ENCODE results near the gene ITPR3. TPM values are rescaled to one million over a fixed set of nuclear protein-coding genes. Genes with fewer than 3 reads are reported as not detected.

ITPR3 gene
- total RNA-seq, 1 donor, result 15.1 TPM

- no peak overlapping the region for H3K4me3 ChIP-seq (ENCODE audit: low read depth, low read length)
- no peak for DNase-seq (ENCODE audit: low read depth)
- no peak for TF ChIP-seq CTCF (IDR thresholded peaks at IDR 0.05; ENCODE audit: insufficient read depth, low read depth, low read length)
Measured at GRCh38 chr6:33707771-33708170, 86.6 kb downstream of the ITPR3 start.

- no peak for DNase-seq (ENCODE audit: low read depth)
- no peak for TF ChIP-seq CTCF (IDR thresholded peaks at IDR 0.05; ENCODE audit: insufficient read depth, low read depth, low read length)
- H3K4me3 ChIP-seq (ENCODE audit: low read depth, low read length), result no peak overlapping the region
Measured at GRCh38 chr6:33708516-33709204, 87.5 kb downstream of the ITPR3 start.

- DNase-seq (ENCODE audit: low read depth), result no peak
- H3K4me3 ChIP-seq (ENCODE audit: low read depth, low read length), result no peak overlapping the region
- no peak for TF ChIP-seq CTCF (IDR thresholded peaks at IDR 0.05; ENCODE audit: insufficient read depth, low read depth, low read length)
Measured at GRCh38 chr6:33709605-33710295, 88.6 kb downstream of the ITPR3 start.

GRCh38 chr6:33710296-33711121, 89.4 kb downstream of the ITPR3 start:
- peak overlapping the region; percentile 98 for H3K4me3 ChIP-seq (ENCODE audit: low read depth, low read length)
- no peak for DNase-seq (ENCODE audit: low read depth)
- TF ChIP-seq CTCF (IDR thresholded peaks at IDR 0.05; ENCODE audit: insufficient read depth, low read depth, low read length), result no peak

- H3K4me3 ChIP-seq (ENCODE audit: low read depth, low read length), result peak within 1 kb of the TSS; percentile 98
- peak; percentile 67 for TF ChIP-seq CTCF (IDR thresholded peaks at IDR 0.05; ENCODE audit: insufficient read depth, low read depth, low read length)
- DNase-seq (ENCODE audit: low read depth), result peak; percentile 97
Measured at GRCh38 chr6:33711140-33712129, 90.3 kb downstream of the ITPR3 start, which contains the start of gene UQCC2. Gene UQCC2 (minus strand): TSS chr6:33711700. CDS start chr6:33711686, 14 bp downstream.

- no peak for DNase-seq (ENCODE audit: low read depth)
- no peak overlapping the region for H3K4me3 ChIP-seq (ENCODE audit: low read depth, low read length)
- no peak for TF ChIP-seq CTCF (IDR thresholded peaks at IDR 0.05; ENCODE audit: insufficient read depth, low read depth, low read length)
Measured at GRCh38 chr6:33712914-33713313, 91.8 kb downstream of the ITPR3 start.
